ENCODE data around the gene OR6B1.

GRCh38 chr7:143975617-143976016 lies 24.5 kb upstream of the OR6B1 start:
- TF ChIP-seq POLR2A (IDR thresholded peaks at IDR 0.05) = no peak
- TF ChIP-seq, protein P1, sequence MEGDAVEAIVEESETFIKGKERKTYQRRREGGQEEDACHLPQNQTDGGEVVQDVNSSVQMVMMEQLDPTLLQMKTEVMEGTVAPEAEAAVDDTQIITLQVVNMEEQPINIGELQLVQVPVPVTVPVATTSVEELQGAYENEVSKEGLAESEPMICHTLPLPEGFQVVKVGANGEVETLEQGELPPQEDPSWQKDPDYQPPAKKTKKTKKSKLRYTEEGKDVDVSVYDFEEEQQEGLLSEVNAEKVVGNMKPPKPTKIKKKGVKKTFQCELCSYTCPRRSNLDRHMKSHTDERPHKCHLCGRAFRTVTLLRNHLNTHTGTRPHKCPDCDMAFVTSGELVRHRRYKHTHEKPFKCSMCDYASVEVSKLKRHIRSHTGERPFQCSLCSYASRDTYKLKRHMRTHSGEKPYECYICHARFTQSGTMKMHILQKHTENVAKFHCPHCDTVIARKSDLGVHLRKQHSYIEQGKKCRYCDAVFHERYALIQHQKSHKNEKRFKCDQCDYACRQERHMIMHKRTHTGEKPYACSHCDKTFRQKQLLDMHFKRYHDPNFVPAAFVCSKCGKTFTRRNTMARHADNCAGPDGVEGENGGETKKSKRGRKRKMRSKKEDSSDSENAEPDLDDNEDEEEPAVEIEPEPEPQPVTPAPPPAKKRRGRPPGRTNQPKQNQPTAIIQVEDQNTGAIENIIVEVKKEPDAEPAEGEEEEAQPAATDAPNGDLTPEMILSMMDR (IDR thresholded peaks at IDR 0.05) = no peak

All from body of pancreas (tissue), 4 donors.